ENCODE data around the gene PCDHGA2.
A peak's percentile ranks its signal among the peaks of the same experiment; 100 is the strongest.
"Not testable (repeated sequence)": the region's sequence is repeated elsewhere in the genome, so short reads cannot be mapped to it uniquely, and the experiment has no call there.

The PCDHGA2 gene

DNA sequence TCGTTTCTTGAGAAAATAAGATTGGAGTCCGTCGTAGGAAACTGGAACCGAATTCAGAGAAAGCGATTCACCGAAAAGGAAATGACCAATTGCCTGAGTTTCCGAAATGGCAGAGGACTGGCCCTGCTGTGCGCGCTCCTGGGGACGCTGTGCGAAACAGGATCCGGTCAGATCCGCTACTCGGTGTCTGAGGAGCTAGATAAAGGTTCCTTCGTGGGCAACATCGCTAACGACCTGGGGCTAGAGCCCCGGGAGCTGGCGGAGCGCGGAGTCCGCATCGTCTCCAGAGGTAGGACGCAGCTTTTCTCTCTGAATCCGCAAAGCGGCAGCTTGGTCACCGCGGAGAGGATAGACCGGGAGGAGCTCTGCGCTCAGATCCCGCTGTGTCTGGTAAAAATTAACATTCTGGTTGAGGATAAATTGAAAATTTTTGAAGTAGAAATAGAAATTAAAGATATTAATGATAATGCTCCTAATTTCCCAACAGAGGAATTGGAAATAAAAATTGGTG, 5.4 kb downstream of the PCDHGA2 start:
- H3K4me3 ChIP-seq (ENCODE audit: low read depth, low read length): no peak overlapping the region
- TF ChIP-seq, protein P1, sequence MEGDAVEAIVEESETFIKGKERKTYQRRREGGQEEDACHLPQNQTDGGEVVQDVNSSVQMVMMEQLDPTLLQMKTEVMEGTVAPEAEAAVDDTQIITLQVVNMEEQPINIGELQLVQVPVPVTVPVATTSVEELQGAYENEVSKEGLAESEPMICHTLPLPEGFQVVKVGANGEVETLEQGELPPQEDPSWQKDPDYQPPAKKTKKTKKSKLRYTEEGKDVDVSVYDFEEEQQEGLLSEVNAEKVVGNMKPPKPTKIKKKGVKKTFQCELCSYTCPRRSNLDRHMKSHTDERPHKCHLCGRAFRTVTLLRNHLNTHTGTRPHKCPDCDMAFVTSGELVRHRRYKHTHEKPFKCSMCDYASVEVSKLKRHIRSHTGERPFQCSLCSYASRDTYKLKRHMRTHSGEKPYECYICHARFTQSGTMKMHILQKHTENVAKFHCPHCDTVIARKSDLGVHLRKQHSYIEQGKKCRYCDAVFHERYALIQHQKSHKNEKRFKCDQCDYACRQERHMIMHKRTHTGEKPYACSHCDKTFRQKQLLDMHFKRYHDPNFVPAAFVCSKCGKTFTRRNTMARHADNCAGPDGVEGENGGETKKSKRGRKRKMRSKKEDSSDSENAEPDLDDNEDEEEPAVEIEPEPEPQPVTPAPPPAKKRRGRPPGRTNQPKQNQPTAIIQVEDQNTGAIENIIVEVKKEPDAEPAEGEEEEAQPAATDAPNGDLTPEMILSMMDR (IDR thresholded peaks at IDR 0.05; ENCODE audit: low read depth, low read length): no peak
- TF ChIP-seq MYC (IDR thresholded peaks at IDR 0.05; ENCODE audit: low read depth, low read length): no peak
- TF ChIP-seq, protein P2, sequence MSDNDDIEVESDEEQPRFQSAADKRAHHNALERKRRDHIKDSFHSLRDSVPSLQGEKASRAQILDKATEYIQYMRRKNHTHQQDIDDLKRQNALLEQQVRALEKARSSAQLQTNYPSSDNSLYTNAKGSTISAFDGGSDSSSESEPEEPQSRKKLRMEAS (IDR thresholded peaks at IDR 0.05; ENCODE audit: low read depth, low read length): no peak
- no peak for TF ChIP-seq POLR2A (IDR thresholded peaks at IDR 0.05; ENCODE audit: extremely low read depth, insufficient read length)
- no peak for DNase-seq (ENCODE audit: low read depth)

DNA sequence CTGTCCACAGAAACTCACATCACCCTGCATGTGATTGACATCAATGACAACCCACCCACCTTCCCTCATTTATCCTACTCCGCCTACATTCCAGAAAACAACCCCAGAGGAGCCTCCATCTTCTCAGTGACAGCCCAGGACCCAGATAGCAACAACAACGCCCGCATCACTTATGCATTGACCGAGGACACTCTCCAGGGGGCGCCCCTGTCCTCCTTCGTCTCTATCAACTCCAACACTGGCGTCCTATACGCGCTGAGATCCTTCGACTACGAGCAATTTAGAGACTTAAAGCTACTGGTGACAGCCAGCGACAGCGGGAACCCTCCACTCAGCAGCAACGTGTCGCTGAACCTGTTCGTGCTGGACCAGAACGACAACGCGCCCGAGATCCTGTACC, 6.8 kb downstream of the PCDHGA2 start:
- no peak overlapping the region for H3K4me3 ChIP-seq (ENCODE audit: low read depth, low read length)
- TF ChIP-seq, protein P1 (IDR thresholded peaks at IDR 0.05; ENCODE audit: low read depth, low read length): no peak
- TF ChIP-seq POLR2A (IDR thresholded peaks at IDR 0.05; ENCODE audit: extremely low read depth, insufficient read length) (no peak), MYC (IDR thresholded peaks at IDR 0.05; ENCODE audit: low read depth, low read length) (no peak)
- TF ChIP-seq, protein P2 (IDR thresholded peaks at IDR 0.05; ENCODE audit: low read depth, low read length): no peak

DNA sequence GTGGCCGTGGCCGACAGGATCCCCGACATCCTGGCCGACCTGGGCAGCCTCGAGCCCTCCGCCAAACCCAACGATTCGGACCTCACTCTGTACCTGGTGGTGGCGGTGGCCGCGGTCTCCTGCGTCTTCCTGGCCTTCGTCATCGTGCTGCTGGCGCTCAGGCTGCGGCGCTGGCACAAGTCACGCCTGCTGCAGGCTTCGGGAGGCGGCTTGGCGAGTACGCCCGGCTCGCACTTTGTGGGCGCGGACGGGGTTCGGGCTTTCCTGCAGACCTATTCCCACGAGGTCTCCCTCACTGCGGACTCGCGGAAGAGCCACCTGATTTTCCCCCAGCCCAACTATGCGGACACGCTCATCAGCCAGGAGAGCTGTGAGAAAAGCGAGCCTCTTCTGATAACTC, 7.5 kb downstream of the PCDHGA2 start:
- DNase-seq (ENCODE audit: low read depth); H3K4me3 ChIP-seq (ENCODE audit: low read depth, low read length): not testable (repeated sequence)

More for the DNA sequence above, 6.8 kb downstream of the PCDHGA2 start:
- no peak for DNase-seq (ENCODE audit: low read depth)

DNA sequence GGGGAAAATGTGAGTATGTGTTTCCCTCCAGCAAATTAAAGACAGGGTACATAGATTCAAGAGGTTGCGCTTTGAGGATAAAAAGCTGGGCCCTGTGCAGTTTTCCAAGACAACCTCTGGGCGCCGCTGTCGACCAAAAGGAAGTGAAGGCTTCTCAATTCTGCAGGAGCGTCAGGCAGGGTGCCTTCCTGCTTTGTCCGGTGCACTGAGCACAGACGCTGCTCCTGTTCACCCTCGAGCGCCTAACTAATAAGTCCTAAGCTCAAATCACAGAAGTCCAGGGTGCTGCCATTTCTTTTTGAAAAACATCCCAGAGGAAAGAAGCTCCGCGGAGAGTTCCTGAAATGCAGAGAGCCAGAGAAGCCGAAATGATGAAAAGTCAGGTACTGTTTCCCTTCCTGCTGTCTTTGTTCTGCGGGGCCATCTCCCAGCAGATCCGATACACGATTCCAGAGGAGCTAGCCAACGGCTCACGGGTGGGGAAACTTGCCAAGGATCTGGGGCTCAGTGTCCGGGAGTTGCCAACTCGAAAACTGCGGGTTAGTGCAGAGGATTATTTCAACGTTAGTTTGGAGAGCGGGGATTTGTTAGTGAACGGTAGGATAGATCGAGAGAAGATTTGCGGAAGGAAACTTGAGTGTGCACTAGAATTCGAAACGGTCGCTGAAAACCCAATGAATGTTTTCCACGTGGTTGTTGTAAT, 11.5 kb downstream of the PCDHGA2 start, which contains the start of gene PCDHGB1:
PCDHGB1 (plus strand) TSS at position 183 of the 703 bp plus-strand sequence; CDS start at position 345, 162 bp downstream.
- TF ChIP-seq, protein P2 (IDR thresholded peaks at IDR 0.05; ENCODE audit: low read depth, low read length): no peak
- TF ChIP-seq, protein P1 (IDR thresholded peaks at IDR 0.05; ENCODE audit: low read depth, low read length): peak; percentile 77
- peak; percentile 81 for DNase-seq (ENCODE audit: low read depth)
- peak within 1 kb of the TSS; percentile 58 for H3K4me3 ChIP-seq (ENCODE audit: low read depth, low read length)

DNA sequence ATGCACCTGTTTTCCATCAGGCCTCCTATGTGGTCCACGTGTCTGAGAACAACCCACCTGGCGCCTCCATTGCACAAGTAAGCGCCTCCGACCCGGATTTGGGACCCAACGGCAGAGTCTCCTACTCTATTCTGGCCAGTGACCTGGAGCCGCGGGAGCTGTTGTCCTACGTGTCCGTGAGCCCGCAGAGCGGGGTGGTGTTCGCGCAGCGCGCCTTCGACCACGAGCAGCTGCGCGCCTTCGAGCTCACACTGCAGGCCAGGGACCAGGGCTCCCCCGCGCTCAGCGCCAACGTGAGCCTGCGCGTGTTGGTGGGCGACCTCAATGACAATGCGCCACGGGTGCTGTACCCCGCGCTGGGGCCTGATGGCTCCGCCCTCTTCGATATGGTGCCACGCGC, 13.0 kb downstream of the PCDHGA2 start:
- TF ChIP-seq, protein P2 (IDR thresholded peaks at IDR 0.05; ENCODE audit: low read depth, low read length): no peak
- TF ChIP-seq MYC (IDR thresholded peaks at IDR 0.05; ENCODE audit: low read depth, low read length) (no peak), POLR2A (IDR thresholded peaks at IDR 0.05; ENCODE audit: extremely low read depth, insufficient read length) (no peak)
- TF ChIP-seq, protein P1 (IDR thresholded peaks at IDR 0.05; ENCODE audit: low read depth, low read length): no peak
- DNase-seq (ENCODE audit: low read depth): no peak
- H3K4me3 ChIP-seq (ENCODE audit: low read depth, low read length): no peak overlapping the region

DNA sequence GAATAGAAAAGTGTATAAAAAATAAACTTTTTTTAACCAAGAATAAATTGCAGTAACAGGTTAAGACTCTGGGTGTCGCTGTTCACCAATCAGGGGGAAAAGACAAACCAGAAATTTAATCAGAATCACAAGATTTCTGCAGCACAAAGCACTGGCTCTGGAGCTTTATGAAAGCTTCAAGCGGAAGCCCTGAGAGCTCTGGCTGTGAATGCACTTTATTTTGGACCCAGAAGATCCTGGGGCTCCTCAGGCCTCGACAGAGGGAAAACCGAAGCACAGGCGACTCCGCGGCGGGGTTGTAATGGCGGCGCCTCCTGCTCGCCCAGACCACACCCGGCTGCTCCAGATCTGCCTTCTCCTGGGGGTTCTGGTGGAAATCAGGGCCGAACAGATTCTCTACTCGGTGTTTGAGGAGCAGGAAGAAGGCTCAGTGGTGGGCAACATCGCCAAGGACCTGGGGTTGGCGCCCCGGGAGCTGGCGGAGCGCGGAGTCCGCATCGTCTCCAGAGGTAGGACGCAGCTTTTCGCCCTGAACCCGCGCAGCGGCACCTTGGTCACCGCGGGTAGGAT, 16.4 kb downstream of the PCDHGA2 start, which contains the start of gene PCDHGA4:
PCDHGA4 (plus strand) TSS at position 122 of the 570 bp plus-strand sequence; CDS start at position 209, 87 bp downstream.
- H3K4me3 ChIP-seq (ENCODE audit: low read depth, low read length): no peak within 1 kb of the TSS
- TF ChIP-seq, protein P1 (IDR thresholded peaks at IDR 0.05; ENCODE audit: low read depth, low read length): peak; percentile 35
- TF ChIP-seq MYC (IDR thresholded peaks at IDR 0.05; ENCODE audit: low read depth, low read length): no peak
- TF ChIP-seq, protein P2 (IDR thresholded peaks at IDR 0.05; ENCODE audit: low read depth, low read length): no peak
- TF ChIP-seq POLR2A (IDR thresholded peaks at IDR 0.05; ENCODE audit: extremely low read depth, insufficient read length): no peak
- DNase-seq (ENCODE audit: low read depth): peak; percentile 26
